Ovary (tissue), 9 donors: ENCODE measurements around the gene TCFL5. TPM values are rescaled to one million over a fixed set of nuclear protein-coding genes. Genes with fewer than 3 reads are reported as not detected.

Experiments used
- DNase-seq, 5 donors: peaks; one replicate each; pipeline ENCODE4 v3.0.0-alpha.2; 2019 to 2020
- H3K27ac ChIP-seq, 2 donors: fragments of 200-600 bp; one replicate each; pipeline versions ENCODE4 v1.5.1 to v1.8.0; 2019 to 2022
- H3K27me3 ChIP-seq: fragments of 200-600 bp; one replicate; pipeline ENCODE4 v1.8.0; 2022
- H3K36me3 ChIP-seq: fragments of 200-600 bp; sonication (generic); one replicate; pipeline ENCODE4 v1.5.1; 2019
- H3K4me1 ChIP-seq: one replicate; pipeline ENCODE4 v1.8.1; 2013; ENCODE audit warnings: mild to moderate bottlenecking, moderate library complexity; ENCODE audit not compliant: insufficient read depth
- H3K4me3 ChIP-seq: fragments of 200-600 bp; sonication (generic); one replicate; pipeline ENCODE4 v1.5.1; 2017
- H3K9me3 ChIP-seq, 2 donors: fragments of 200-600 bp in 1 of 2; sonication (generic) in 1 of 2; one replicate each; pipeline versions ENCODE4 v1.5.1 to v1.8.1; 2013 to 2019; ENCODE audit warnings: mild to moderate bottlenecking in 1 of 2, moderate library complexity in 1 of 2
- EP300 ChIP-seq: sonication (generic); formaldehyde crosslinking; IDR thresholded peaks from one replicate; pipeline ENCODE4 v1.6.1; 2017; ENCODE audit warnings: antibody characterized with exemption
- POLR2A ChIP-seq: fragments of 450-650 bp; IDR thresholded peaks from one replicate; pipeline ENCODE4 v1.6.1; 2017; ENCODE audit warnings: antibody characterized with exemption, mild to moderate bottlenecking, moderate library complexity
- WGBS, 3 donors: extraction: QIAGEN DNeasy Blood & Tissue Kit in 1 of 3; methylation state at CpG; one replicate each; pipeline versions ENCODE4 v1.1.5 to v1.1.7; 2013 to 2017; 5-methylcytosine and 5-hydroxymethylcytosine counted together
- intact Hi-C, 4 donors: fragments of 100-400 bp; cut with DNase I; formaldehyde crosslinking; loops; one replicate each; pipeline versions ENCODE4 v1.11.0 to v1.15.1; 2022 to 2023
- polyA plus RNA-seq, 2 donors: library from polyadenylated mRNA; stranded (reverse); fragments of 200-250 nt in 1 of 2; fragments of 350-450 nt in 1 of 2; fragmentation: Illumina TruSeq in 1 of 2; extraction: RNeasy Lipid Tissue Mini Kit (QIAGEN cat#74804) in 1 of 2; gene quantifications; one replicate each; pipeline ENCODE4 v1.2.3, GENCODE V29; 2013 to 2014
- total RNA-seq, 7 donors: library from RNA; depleted of rRNA in 2 of 7; stranded (reverse); fragments of >200 nt in 2 of 7; fragmentation: NEBNext Ultra II Directional in 3 of 7; extraction: Animal tissue kit (Norgen Biotek cat#: 25700) in 3 of 7; gene quantifications; one replicate each; pipeline versions ENCODE4 v1.1.0 to v1.2.4, GENCODE V29; 2016 to 2023
- TF ChIP-seq, protein P1 (sequence below), 3 donors: fragments of 450-650 bp in 2 of 3; fragments of 200-600 bp in 1 of 3; IDR thresholded peaks; one replicate each; pipeline versions ENCODE4 v1.5.1 to v1.8.0; 2016 to 2022; ENCODE audit warnings: antibody characterized with exemption in 3 of 3, mild to moderate bottlenecking in 1 of 3
- donor health status: DM: no; HTN: no; CAD: no; lungs with moderate emphysema.
- donor health status: DM: no; HTN: no; CAD: no.
- donor health status: Bipolar disorder and iron deficiency.
- donor health status: DM: yes; HTN: yes; CAD: no.
- donor health status: DM: no; HTN: no; CAD: no.
- donor health status: DM: yes; HTN: yes; CAD: no.

The TCFL5 gene
- total and polyA plus RNA-seq, 9 donors: 8.1 to 17.9 (median 12.3) TPM

GRCh38 chr20:62845416-62846160 lies 16.0 kb downstream of the TCFL5 start:
- Histone ChIP-seq H3K36me3 (no peaks in the 10 kb centered on the region), H3K27me3 (no peaks in the 10 kb centered on the region), H3K9me3 (no peaks in the 10 kb centered on the region), H3K4me3 (no peak overlapping the region), H3K4me1 (no peaks in the 10 kb centered on the region), H3K27ac (no peak overlapping the region)
- DNase-seq: no peak
- intact Hi-C loops: no loop called here
- TF ChIP-seq POLR2A (no peak), EP300 (no peak)
- TF ChIP-seq, protein P1, sequence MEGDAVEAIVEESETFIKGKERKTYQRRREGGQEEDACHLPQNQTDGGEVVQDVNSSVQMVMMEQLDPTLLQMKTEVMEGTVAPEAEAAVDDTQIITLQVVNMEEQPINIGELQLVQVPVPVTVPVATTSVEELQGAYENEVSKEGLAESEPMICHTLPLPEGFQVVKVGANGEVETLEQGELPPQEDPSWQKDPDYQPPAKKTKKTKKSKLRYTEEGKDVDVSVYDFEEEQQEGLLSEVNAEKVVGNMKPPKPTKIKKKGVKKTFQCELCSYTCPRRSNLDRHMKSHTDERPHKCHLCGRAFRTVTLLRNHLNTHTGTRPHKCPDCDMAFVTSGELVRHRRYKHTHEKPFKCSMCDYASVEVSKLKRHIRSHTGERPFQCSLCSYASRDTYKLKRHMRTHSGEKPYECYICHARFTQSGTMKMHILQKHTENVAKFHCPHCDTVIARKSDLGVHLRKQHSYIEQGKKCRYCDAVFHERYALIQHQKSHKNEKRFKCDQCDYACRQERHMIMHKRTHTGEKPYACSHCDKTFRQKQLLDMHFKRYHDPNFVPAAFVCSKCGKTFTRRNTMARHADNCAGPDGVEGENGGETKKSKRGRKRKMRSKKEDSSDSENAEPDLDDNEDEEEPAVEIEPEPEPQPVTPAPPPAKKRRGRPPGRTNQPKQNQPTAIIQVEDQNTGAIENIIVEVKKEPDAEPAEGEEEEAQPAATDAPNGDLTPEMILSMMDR (IDR thresholded peaks at IDR 0.05): no peak
- WGBS, 3 donors: 88 to 93% (median 88%) methylated on average over 16 of the region's 16 CpGs

DNA sequence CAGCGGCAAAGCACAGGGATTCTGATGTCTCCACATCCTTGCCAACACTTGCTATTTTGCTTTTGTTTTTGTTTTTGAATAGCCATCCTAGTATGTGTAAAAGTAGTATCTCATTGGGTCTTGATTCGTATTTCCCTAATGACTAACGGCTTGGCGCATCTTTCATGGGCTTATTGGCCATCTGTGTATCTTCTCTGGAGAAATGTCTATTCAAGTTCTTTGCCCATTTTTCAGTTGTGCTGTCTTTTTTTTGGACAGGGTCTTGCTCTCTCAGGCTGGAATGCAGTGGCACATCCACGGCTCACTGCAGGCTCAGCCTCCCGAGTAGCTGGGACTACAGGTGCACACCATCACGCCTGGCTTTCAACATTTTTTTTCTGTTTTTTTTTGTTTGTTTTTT lies 17.4 kb downstream of the TCFL5 start:
- Histone ChIP-seq H3K4me3 (no peak overlapping the region), H3K27ac (no peak overlapping the region), H3K36me3 (no peaks in the 10 kb centered on the region), H3K27me3 (no peaks in the 10 kb centered on the region), H3K9me3 (no peaks in the 10 kb centered on the region), H3K4me1 (no peaks in the 10 kb centered on the region)
- TF ChIP-seq, protein P1 (IDR thresholded peaks at IDR 0.05): no peak
- TF ChIP-seq EP300 (no peak), POLR2A (no peak)
- WGBS, 3 donors: 96 to 99% (median 96%) methylated on average over 7 of the region's 7 CpGs
- intact Hi-C loops: no loop called here
- DNase-seq: no peak

DNA sequence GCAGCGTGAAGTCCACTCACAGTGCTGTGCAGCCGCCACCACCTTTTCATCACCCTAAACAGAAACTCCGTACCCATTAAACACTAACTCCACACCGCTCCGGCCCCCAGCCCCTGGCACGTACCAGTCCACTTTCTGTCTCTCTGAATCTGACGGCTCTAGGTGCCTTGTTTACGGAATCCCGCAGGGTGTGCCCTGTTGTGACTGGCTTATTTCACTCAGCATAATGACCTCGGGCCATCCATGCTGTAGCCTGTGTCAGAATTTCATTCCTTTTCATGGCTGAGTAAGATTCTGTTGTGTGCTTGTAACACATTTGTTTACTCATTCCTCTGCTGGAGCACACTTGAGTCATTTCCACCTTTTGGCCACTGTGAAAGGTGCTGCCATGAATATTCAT lies 18.0 kb downstream of the TCFL5 start:
- intact Hi-C loops: no loop called here
- no peak for DNase-seq
- Histone ChIP-seq H3K36me3 (no peaks in the 10 kb centered on the region), H3K27ac (no peak overlapping the region), H3K27me3 (no peaks in the 10 kb centered on the region), H3K4me3 (no peak overlapping the region), H3K9me3 (no peaks in the 10 kb centered on the region), H3K4me1 (no peaks in the 10 kb centered on the region)
- no peak for TF ChIP-seq POLR2A
- WGBS, 3 donors: 95 to 97% (median 97%) methylated on average over 10 of the region's 10 CpGs

DNA sequence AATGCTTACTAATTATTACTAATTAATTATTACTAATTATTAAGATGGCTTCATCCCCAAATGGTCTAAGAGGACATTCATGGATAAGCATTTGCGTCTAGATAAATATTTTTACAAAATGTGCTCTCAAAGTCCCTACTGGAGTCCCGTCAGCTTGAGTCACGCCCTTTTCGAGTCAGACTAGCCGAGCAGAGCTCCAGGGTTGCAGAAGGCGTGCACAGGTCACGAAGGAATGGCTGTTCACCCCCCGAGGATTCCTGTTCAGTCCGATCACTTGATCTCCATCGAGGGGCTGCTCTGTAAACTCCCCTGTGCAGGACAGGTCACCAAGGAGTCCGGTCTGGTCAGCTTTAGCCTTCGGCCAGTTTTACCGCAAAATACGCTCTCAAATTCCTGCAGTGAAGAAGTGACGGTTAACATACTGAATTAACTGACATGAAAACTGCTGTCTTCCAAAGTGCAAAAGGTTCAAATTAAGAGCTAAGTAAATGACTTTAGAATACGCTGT lies 19.9 kb downstream of the TCFL5 start:
- no peaks in the 10 kb centered on the region for H3K4me1 ChIP-seq
- WGBS, 3 donors: 79 to 80% (median 80%) methylated on average over 16 of the region's 16 CpGs
- H3K4me3 ChIP-seq: no peak overlapping the region
- H3K27ac ChIP-seq: no peak overlapping the region
- no peaks in the 10 kb centered on the region for H3K27me3 ChIP-seq
- H3K9me3 ChIP-seq: no peaks in the 10 kb centered on the region
- no peak for DNase-seq
- no peaks in the 10 kb centered on the region for H3K36me3 ChIP-seq
- TF ChIP-seq, protein P1 (IDR thresholded peaks at IDR 0.05): no peak
- no peak for TF ChIP-seq EP300
- TF ChIP-seq POLR2A: no peak
- intact Hi-C loops: no loop called here
